CD4-positive, alpha-beta T cell treated with Interleukin-12 subunit alpha and Interleukin-12 subunit beta, for 1 hour (primary cell): ENCODE measurements around the gene DPP6.
"Not testable (repeated sequence)": the region's sequence is repeated elsewhere in the genome, so short reads cannot be mapped to it uniquely, and the experiment has no call there.

Experiments used
- DNase-seq: peaks from one replicate; pipeline ENCODE4 v3.0.0-alpha.2; 2020

The DPP6 gene

GRCh38 chr7:154631162-154631561 is 579.0 kb downstream of the DPP6 start:
- DNase-seq: no peak

GRCh38 chr7:154633641-154634040 is 581.4 kb downstream of the DPP6 start:
- no peak for DNase-seq

GRCh38 chr7:154638286-154638685 is 586.1 kb downstream of the DPP6 start:
- DNase-seq: no peak

- DNase-seq: no peak
Measured at GRCh38 chr7:154640266-154640865, 588.2 kb downstream of the DPP6 start.

- DNase-seq: no peak
Measured at GRCh38 chr7:154640917-154641316, 588.7 kb downstream of the DPP6 start.

GRCh38 chr7:154644366-154644765 is 592.2 kb downstream of the DPP6 start:
- no peak for DNase-seq

GRCh38 chr7:154646126-154647013 is 594.2 kb downstream of the DPP6 start:
- no peak for DNase-seq

GRCh38 chr7:154647625-154648024 is 595.4 kb downstream of the DPP6 start:
- no peak for DNase-seq

GRCh38 chr7:154649015-154649414 is 596.8 kb downstream of the DPP6 start:
- no peak for DNase-seq

- DNase-seq: no peak
Measured at GRCh38 chr7:154649434-154649833, 597.2 kb downstream of the DPP6 start.

GRCh38 chr7:154650275-154650674 is 598.1 kb downstream of the DPP6 start:
- no peak for DNase-seq

GRCh38 chr7:154651501-154651900 is 599.3 kb downstream of the DPP6 start:
- DNase-seq: no peak

- no peak for DNase-seq
Measured at GRCh38 chr7:154652564-154652963, 600.4 kb downstream of the DPP6 start.

GRCh38 chr7:154653281-154653680 is 601.1 kb downstream of the DPP6 start:
- no peak for DNase-seq

GRCh38 chr7:154656618-154657017 is 604.4 kb downstream of the DPP6 start:
- DNase-seq: no peak

GRCh38 chr7:154666768-154667167 is 614.6 kb downstream of the DPP6 start:
- DNase-seq: no peak

GRCh38 chr7:154672659-154673415 is 620.6 kb downstream of the DPP6 start:
- DNase-seq: no peak

GRCh38 chr7:154674191-154674590 is 622.0 kb downstream of the DPP6 start:
- no peak for DNase-seq

GRCh38 chr7:154675560-154675959 is 623.4 kb downstream of the DPP6 start:
- no peak for DNase-seq

- DNase-seq: not testable (repeated sequence)
Measured at GRCh38 chr7:154676033-154676421, 623.8 kb downstream of the DPP6 start.

- no peak for DNase-seq
Measured at GRCh38 chr7:154676422-154677073, 624.4 kb downstream of the DPP6 start.

GRCh38 chr7:154677454-154677853 is 625.3 kb downstream of the DPP6 start:
- DNase-seq: no peak

- DNase-seq: not testable (repeated sequence)
Measured at GRCh38 chr7:154678001-154678550, 625.9 kb downstream of the DPP6 start.
